DND-41 (cell line): ENCODE measurements around the gene AP1M1.

Experiments used
- ATAC-seq: fragments of 200-7000 bp; cut with Tn5 transposase; 3 replicates; pipeline ENCODE4 v1.9.1; 2021; ENCODE audit warnings: low read depth; ENCODE audit not compliant: insufficient read depth
- DNase-seq: peaks from one replicate; pipeline ENCODE4 v3.0.0-alpha.2; 2020
- H2AFZ ChIP-seq: 2 replicates; pipeline ENCODE4 v1.6.0; 2012; ENCODE audit warnings: low read depth, low read length
- H3K27ac ChIP-seq: 2 replicates; pipeline ENCODE4 v1.5.1; 2012; ENCODE audit warnings: low read length, inconsistent platforms
- H3K27me3 ChIP-seq: fragments of 200-600 bp; sonication (generic); 2 replicates; pipeline ENCODE4 v1.6.0; 2012; ENCODE audit warnings: low read length, mild to moderate bottlenecking, inconsistent platforms; ENCODE audit not compliant: insufficient read depth, poor library complexity
- H3K36me3 ChIP-seq: 2 replicates; pipeline ENCODE4 v1.5.1; 2012; ENCODE audit warnings: low read length, inconsistent platforms; ENCODE audit not compliant: insufficient read depth
- H3K4me1 ChIP-seq: 2 replicates; pipeline ENCODE4 v1.5.1; 2012; ENCODE audit warnings: mild to moderate bottlenecking, low read length; ENCODE audit not compliant: insufficient read depth
- H3K4me2 ChIP-seq: 2 replicates; pipeline ENCODE4 v1.6.0; 2012; ENCODE audit warnings: mild to moderate bottlenecking, moderate library complexity, low read length, inconsistent platforms; ENCODE audit not compliant: insufficient read depth
- H3K4me3 ChIP-seq, 2 experiments: fragments of 200-600 bp in 1 of 2; shearing (Covaris generic) in 1 of 2; 2 replicates each; pipeline ENCODE4 v1.5.1; 2012 to 2016; ENCODE audit warnings: inconsistent platforms in 2 of 2, low read length in 2 of 2, mild to moderate bottlenecking in 2 of 2, low read depth in 1 of 2, moderate library complexity in 1 of 2
- H3K79me2 ChIP-seq: 2 replicates; pipeline ENCODE4 v1.6.0; 2012; ENCODE audit warnings: low read length, inconsistent platforms; ENCODE audit not compliant: insufficient read depth
- H3K9ac ChIP-seq: 2 replicates; pipeline ENCODE4 v1.6.0; 2012; ENCODE audit warnings: low read depth, mild to moderate bottlenecking, inconsistent platforms, low read length, moderate library complexity
- H3K9me3 ChIP-seq: 2 replicates; pipeline ENCODE4 v1.5.1; 2012; ENCODE audit warnings: low read length, moderate library complexity, mild to moderate bottlenecking, inconsistent platforms; ENCODE audit not compliant: insufficient read depth, severe bottlenecking
- H4K20me1 ChIP-seq: 2 replicates; pipeline ENCODE4 v1.6.0; 2012; ENCODE audit warnings: low read length; ENCODE audit not compliant: insufficient read depth
- EZH2 ChIP-seq: IDR thresholded peaks from 3 replicates; pipeline ENCODE4 v1.6.1; 2012; ENCODE audit warnings: borderline replicate concordance, low read depth, mild to moderate bottlenecking, moderate library complexity, low read length, inconsistent platforms; ENCODE audit not compliant: severe bottlenecking
- TF ChIP-seq, protein P1 (sequence below): IDR thresholded peaks from 2 replicates; pipeline ENCODE4 v1.5.1; 2012; ENCODE audit warnings: borderline replicate concordance, low read length, moderate library complexity, mild to moderate bottlenecking; ENCODE audit not compliant: poor library complexity, severe bottlenecking; ENCODE audit errors: extremely low read depth

Gene AP1M1

DNA sequence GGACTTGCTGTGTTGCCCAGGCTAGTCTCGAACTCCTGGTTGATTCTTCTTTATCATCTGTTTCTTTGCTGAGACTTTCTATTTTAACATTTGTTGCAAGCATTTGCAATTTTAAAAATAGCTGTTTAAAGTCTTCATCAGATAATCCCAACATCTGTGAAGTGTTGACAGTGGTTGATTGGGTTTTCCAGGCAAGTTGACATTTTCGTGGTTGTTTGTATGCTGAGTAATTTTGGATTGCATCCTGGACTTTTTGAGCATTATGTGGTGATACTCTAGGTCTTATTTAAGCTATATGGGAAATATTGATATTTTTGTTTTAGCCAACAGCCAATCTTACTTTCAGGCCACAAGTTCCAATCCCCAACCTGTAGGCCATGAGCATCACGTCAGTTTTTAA is 25.1 kb downstream of the AP1M1 start:
- no peak overlapping the region for H3K4me3 ChIP-seq
- H3K4me2 ChIP-seq = no peak overlapping the region
- H3K36me3 ChIP-seq = peaks cover 97% of the 10 kb centered on the region
- H3K79me2 ChIP-seq = peaks cover 18% of the 10 kb centered on the region; the same call in 1 of the 2 replicates
- H3K9me3 ChIP-seq = peaks cover 29% of the 10 kb centered on the region
- no peaks in the 10 kb centered on the region for H3K27me3 ChIP-seq
- ATAC-seq (no peak), DNase-seq (no peak)
- H3K9ac ChIP-seq = no peak overlapping the region
- H2AFZ ChIP-seq = no peak overlapping the region
- TF ChIP-seq, protein P1, sequence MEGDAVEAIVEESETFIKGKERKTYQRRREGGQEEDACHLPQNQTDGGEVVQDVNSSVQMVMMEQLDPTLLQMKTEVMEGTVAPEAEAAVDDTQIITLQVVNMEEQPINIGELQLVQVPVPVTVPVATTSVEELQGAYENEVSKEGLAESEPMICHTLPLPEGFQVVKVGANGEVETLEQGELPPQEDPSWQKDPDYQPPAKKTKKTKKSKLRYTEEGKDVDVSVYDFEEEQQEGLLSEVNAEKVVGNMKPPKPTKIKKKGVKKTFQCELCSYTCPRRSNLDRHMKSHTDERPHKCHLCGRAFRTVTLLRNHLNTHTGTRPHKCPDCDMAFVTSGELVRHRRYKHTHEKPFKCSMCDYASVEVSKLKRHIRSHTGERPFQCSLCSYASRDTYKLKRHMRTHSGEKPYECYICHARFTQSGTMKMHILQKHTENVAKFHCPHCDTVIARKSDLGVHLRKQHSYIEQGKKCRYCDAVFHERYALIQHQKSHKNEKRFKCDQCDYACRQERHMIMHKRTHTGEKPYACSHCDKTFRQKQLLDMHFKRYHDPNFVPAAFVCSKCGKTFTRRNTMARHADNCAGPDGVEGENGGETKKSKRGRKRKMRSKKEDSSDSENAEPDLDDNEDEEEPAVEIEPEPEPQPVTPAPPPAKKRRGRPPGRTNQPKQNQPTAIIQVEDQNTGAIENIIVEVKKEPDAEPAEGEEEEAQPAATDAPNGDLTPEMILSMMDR = no peak
- no peak for TF ChIP-seq EZH2
- no peaks in the 10 kb centered on the region for H3K4me1 ChIP-seq
- no peak overlapping the region for H3K27ac ChIP-seq
- H4K20me1 ChIP-seq = peaks cover 28% of the 10 kb centered on the region

DNA sequence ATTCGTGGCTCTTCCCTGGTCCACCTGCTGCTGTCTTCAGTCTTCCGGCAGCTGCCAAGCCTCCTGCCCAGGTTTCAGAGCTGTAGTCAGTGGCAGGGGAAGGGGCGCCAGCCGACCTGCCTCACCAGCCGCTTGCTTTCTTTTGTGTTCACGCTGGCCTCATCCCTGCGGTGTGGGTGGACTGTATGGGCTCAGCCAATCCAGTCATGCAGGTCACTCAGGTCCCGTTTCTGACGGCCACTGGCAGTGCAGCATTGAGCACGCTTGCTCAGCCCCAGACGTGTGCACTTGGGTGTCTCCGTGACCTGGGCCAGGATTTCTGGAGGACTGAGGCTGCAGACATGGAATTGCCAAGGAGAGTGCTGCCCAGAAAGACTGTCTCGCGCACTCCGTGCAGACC is 26.0 kb downstream of the AP1M1 start:
- DNase-seq = no peak
- TF ChIP-seq EZH2 = no peak
- TF ChIP-seq, protein P1 = no peak
- Histone ChIP-seq H3K4me2 (no peak overlapping the region), H3K9me3 (peaks cover 26% of the 10 kb centered on the region), H3K9ac (no peak overlapping the region), H3K4me1 (no peaks in the 10 kb centered on the region), H3K27ac (no peak overlapping the region), H3K4me3 (no peak overlapping the region), H3K79me2 (peaks cover 18% of the 10 kb centered on the region; the same call in 1 of the 2 replicates), H4K20me1 (peaks cover 28% of the 10 kb centered on the region), H3K27me3 (no peaks in the 10 kb centered on the region), H3K36me3 (peaks cover 97% of the 10 kb centered on the region), H2AFZ (no peak overlapping the region)
- ATAC-seq = no peak

DNA sequence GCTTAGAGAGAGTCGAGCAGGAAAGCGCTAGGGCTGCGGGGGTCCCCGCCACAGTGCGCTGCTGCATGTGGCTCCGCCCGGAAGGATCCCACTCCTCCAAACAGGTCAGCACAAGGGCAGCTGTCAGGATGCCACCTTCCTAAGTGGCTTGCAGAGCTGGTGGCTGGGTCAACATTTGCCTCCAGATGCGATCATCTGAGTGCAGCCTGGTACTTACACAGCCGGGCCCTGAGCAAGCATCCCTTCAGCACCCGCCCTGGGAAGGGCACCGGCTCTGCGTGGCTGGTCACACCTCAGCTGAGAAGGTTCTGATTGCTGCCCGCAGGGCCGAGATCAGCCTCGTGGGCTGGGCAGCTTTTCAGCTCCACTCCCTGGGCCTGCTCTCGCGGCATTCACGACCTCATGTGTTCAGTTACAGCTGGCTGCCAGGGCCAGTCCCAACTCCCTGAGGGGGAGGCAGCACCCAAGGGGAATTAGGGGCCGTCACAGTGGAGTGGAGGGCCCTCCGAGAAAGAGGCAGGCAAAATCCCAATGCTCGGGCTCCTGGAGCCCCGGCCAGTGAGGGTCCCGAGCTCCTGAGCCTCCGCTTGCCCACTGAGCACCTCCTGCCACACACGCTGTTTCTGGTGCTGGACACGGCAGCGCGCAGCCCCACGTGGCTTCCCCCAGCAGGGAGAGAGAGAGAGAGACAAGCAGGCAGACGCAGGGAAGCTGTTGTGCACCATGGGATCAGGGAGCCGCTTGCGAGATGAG is 26.8 kb downstream of the AP1M1 start:
- H3K79me2 ChIP-seq = peaks cover 15% of the 10 kb centered on the region; the same call in 1 of the 2 replicates
- no peak overlapping the region for H3K4me2 ChIP-seq
- H3K9me3 ChIP-seq = peaks cover 25% of the 10 kb centered on the region
- no peak overlapping the region for H3K4me3 ChIP-seq
- H3K36me3 ChIP-seq = peaks cover 99% of the 10 kb centered on the region
- H3K4me1 ChIP-seq = no peaks in the 10 kb centered on the region
- H4K20me1 ChIP-seq = peaks cover 28% of the 10 kb centered on the region
- TF ChIP-seq, protein P1 = no peak
- no peak for TF ChIP-seq EZH2
- ATAC-seq (no peak), DNase-seq (no peak)
- no peak overlapping the region for H3K9ac ChIP-seq
- no peaks in the 10 kb centered on the region for H3K27me3 ChIP-seq
- H3K27ac ChIP-seq = no peak overlapping the region
- no peak overlapping the region for H2AFZ ChIP-seq
